Stimulated activated CD8-positive, alpha-beta memory T cell treated with anti-CD3 and anti-CD28 coated beads, Interleukin-15, amount 100 ng/mL, for 48 hours (primary cell): ENCODE measurements around the gene MMRN2.
"Not testable (repeated sequence)": the region's sequence is repeated elsewhere in the genome, so short reads cannot be mapped to it uniquely, and the experiment has no call there.

Source experiments
- DNase-seq, 2 donors: peaks; one replicate each; pipeline ENCODE4 v3.0.0-alpha.2; 2020; ENCODE audit warnings: low read depth in 2 of 2

Gene MMRN2

GRCh38 chr10:86941426-86941825, 16.0 kb downstream of the MMRN2 start:
- DNase-seq = no peak

- no peak for DNase-seq
Observed at GRCh38 chr10:86940677-86941076, 16.7 kb downstream of the MMRN2 start.

- not testable (repeated sequence) for DNase-seq
Observed at GRCh38 chr10:86940076-86940475, 17.3 kb downstream of the MMRN2 start.

- no peak for DNase-seq
Observed at GRCh38 chr10:86938260-86938659, 19.2 kb downstream of the MMRN2 start.

- DNase-seq = no peak
Observed at GRCh38 chr10:86937502-86938154, 19.8 kb downstream of the MMRN2 start.

- DNase-seq = no peak
Observed at GRCh38 chr10:86936661-86937501, 20.5 kb downstream of the MMRN2 start.

GRCh38 chr10:86934162-86934711, 23.2 kb downstream of the MMRN2 start:
- DNase-seq = not testable (repeated sequence)

- DNase-seq = no peak
Observed at GRCh38 chr10:86932674-86933073, 24.7 kb downstream of the MMRN2 start.

GRCh38 chr10:86931872-86932271, 25.5 kb downstream of the MMRN2 start:
- no peak for DNase-seq

- no peak for DNase-seq
Observed at GRCh38 chr10:86929468-86930380, 27.7 kb downstream of the MMRN2 start.

- no peak for DNase-seq
Observed at GRCh38 chr10:86922553-86922961, 34.9 kb downstream of the MMRN2 start.

- no peak for DNase-seq
Observed at GRCh38 chr10:86918022-86918471, 39.4 kb downstream of the MMRN2 start.

- DNase-seq = no peak
Observed at GRCh38 chr10:86914734-86915133, 42.7 kb downstream of the MMRN2 start.

GRCh38 chr10:86905429-86905828, 52.0 kb downstream of the MMRN2 start:
- DNase-seq = no peak

- no peak for DNase-seq
Observed at GRCh38 chr10:86904600-86904999, 52.8 kb downstream of the MMRN2 start.

- DNase-seq = no peak
Observed at GRCh38 chr10:86900955-86901354, 56.5 kb downstream of the MMRN2 start.

- no peak for DNase-seq
Observed at GRCh38 chr10:86899670-86900276, 57.6 kb downstream of the MMRN2 start.

GRCh38 chr10:86899132-86899531, 58.3 kb downstream of the MMRN2 start:
- DNase-seq = no peak

GRCh38 chr10:86898511-86898910, 58.9 kb downstream of the MMRN2 start:
- no peak for DNase-seq

GRCh38 chr10:86889997-86890396, 67.4 kb downstream of the MMRN2 start:
- DNase-seq = no peak
